HG02870 (cell line): ENCODE results near the gene KCNE5.
"Not testable (repeated sequence)": the region's sequence is repeated elsewhere in the genome, so short reads cannot be mapped to it uniquely, and the experiment has no call there.

ENCODE experiments used
- ATAC-seq: cut with Tn5 transposase; IDR thresholded peaks from one replicate; pipeline ENCODE4 v1.9.1; 2021; ENCODE audit warnings: mild to moderate bottlenecking, moderate library complexity; ENCODE audit not compliant: unreplicated experiment

KCNE5 gene

GRCh38 chrX:109619771-109620170 lies 5.2 kb downstream of the KCNE5 start:
- no peak for ATAC-seq

GRCh38 chrX:109614951-109615350 lies 10.0 kb downstream of the KCNE5 start:
- ATAC-seq, result no peak

GRCh38 chrX:109601486-109601885 lies 23.5 kb downstream of the KCNE5 start:
- ATAC-seq, result no peak

- ATAC-seq, result no peak
Measured at GRCh38 chrX:109600237-109600651, 24.7 kb downstream of the KCNE5 start.

- no peak for ATAC-seq
Measured at GRCh38 chrX:109596015-109596414, 29.0 kb downstream of the KCNE5 start.

GRCh38 chrX:109590176-109590575 lies 34.8 kb downstream of the KCNE5 start:
- ATAC-seq, result no peak

GRCh38 chrX:109585488-109585887 lies 39.5 kb downstream of the KCNE5 start:
- no peak for ATAC-seq

GRCh38 chrX:109578916-109579315 lies 46.1 kb downstream of the KCNE5 start:
- no peak for ATAC-seq

GRCh38 chrX:109577055-109577454 lies 47.9 kb downstream of the KCNE5 start:
- ATAC-seq, result no peak

GRCh38 chrX:109576083-109576482 lies 48.9 kb downstream of the KCNE5 start:
- not testable (repeated sequence) for ATAC-seq
